Brain microvascular endothelial cell (primary cell): ENCODE results near the gene RBM38.

ENCODE experiments used
- DNase-seq: peaks from one replicate; pipeline ENCODE4 v3.0.0-alpha.2; 2020
- H3K27ac ChIP-seq: fragments of 250-450 bp; sonication (Bioruptor Pico); 2 replicates; pipeline ENCODE4 v1.5.1; 2020; ENCODE audit warnings: mild to moderate bottlenecking, moderate library complexity
- H3K27me3 ChIP-seq: fragments of 250-450 bp; sonication (Bioruptor Pico); replicated peaks from 2 replicates; pipeline ENCODE4 v1.5.1; 2020; ENCODE audit warnings: mild to moderate bottlenecking
- H3K36me3 ChIP-seq: fragments of 250-450 bp; sonication (Bioruptor Pico); replicated peaks from 2 replicates; pipeline ENCODE4 v1.5.1; 2020; ENCODE audit warnings: mild to moderate bottlenecking
- H3K4me3 ChIP-seq: 2 replicates; pipeline ENCODE4 v1.5.1; 2011; ENCODE audit warnings: low read depth, mild to moderate bottlenecking, control low read depth, low read length, moderate library complexity
- CTCF ChIP-seq: IDR thresholded peaks from 2 replicates; pipeline ENCODE4 v1.5.1; 2011; ENCODE audit warnings: low read depth, mild to moderate bottlenecking, moderate library complexity, low read length, control low read depth, inconsistent platforms; ENCODE audit errors: missing control alignments
- in situ Hi-C: cut with HindIII; loops from 2 replicates; pipeline ENCODE4 v1.10.0; 2017; ENCODE audit warnings: low sequenced_read_pairs, low pct_ligation_motif_present

The RBM38 gene

GRCh38 chr20:57387463-57387862 lies 3.7 kb upstream of the RBM38 start:
- H3K36me3 ChIP-seq: no peaks in the 10 kb centered on the region
- DNase-seq: no peak
- in situ Hi-C loops: no loop called here
- no peak for TF ChIP-seq CTCF
- H3K27ac ChIP-seq: no peak overlapping the region
- H3K4me3 ChIP-seq: no peak overlapping the region
- H3K27me3 ChIP-seq: no peaks in the 10 kb centered on the region

GRCh38 chr20:57387945-57388371 lies 3.2 kb upstream of the RBM38 start:
- Histone ChIP-seq H3K27ac (no peak overlapping the region), H3K4me3 (no peak overlapping the region), H3K36me3 (no peaks in the 10 kb centered on the region), H3K27me3 (no peaks in the 10 kb centered on the region)
- DNase-seq: no peak
- no peak for TF ChIP-seq CTCF
- in situ Hi-C loops: no loop called here

GRCh38 chr20:57388953-57389694 lies 2.1 kb upstream of the RBM38 start:
- Histone ChIP-seq H3K36me3 (no peaks in the 10 kb centered on the region), H3K4me3 (peak overlapping the region; percentile 17), H3K27me3 (no peaks in the 10 kb centered on the region), H3K27ac (no peak overlapping the region)
- in situ Hi-C loops: no loop called here
- peak; percentile 51 for TF ChIP-seq CTCF
- no peak for DNase-seq

GRCh38 chr20:57389695-57390603 lies 1.2 kb upstream of the RBM38 start:
- no peak for TF ChIP-seq CTCF
- no peaks in the 10 kb centered on the region for H3K36me3 ChIP-seq
- no peak for DNase-seq
- H3K4me3 ChIP-seq: peak overlapping the region; percentile 17
- no peak overlapping the region for H3K27ac ChIP-seq
- no peaks in the 10 kb centered on the region for H3K27me3 ChIP-seq
- in situ Hi-C loops: no loop called here

GRCh38 chr20:57391439-57392301 lies 474 bp downstream of the RBM38 start:
- in situ Hi-C loops: no loop called here
- Histone ChIP-seq H3K27ac (no peak overlapping the region), H3K4me3 (peak overlapping the region; percentile 60), H3K36me3 (no peaks in the 10 kb centered on the region), H3K27me3 (no peaks in the 10 kb centered on the region)
- no peak for TF ChIP-seq CTCF
- DNase-seq: no peak
